Measurements from ENCODE around the gene SASH1. TPM values are rescaled to one million over a fixed set of nuclear protein-coding genes. Genes with fewer than 3 reads are reported as not detected.

Gene SASH1
- total and polyA plus RNA-seq, 11 donors: 10.7 to 47.5 (median 28.2) TPM

GRCh38 chr6:148445116-148445515 lies 102.5 kb downstream of the SASH1 start:
- WGBS, 4 donors: 75 to 93% (median 87%) methylated on average over 6 of the region's 6 CpGs
- no peak overlapping the region for H3K4me3 ChIP-seq
- H3K4me1 ChIP-seq: peaks cover 6 to 48% (median 17%) of the 10 kb centered on the region in 12 donors
- TF ChIP-seq POLR2A (IDR thresholded peaks at IDR 0.05): no peak
- TF ChIP-seq CTCF (IDR thresholded peaks at IDR 0.05): no peak
- intact Hi-C loops (cut with DNase I): no loop called here
- no peaks in the 10 kb centered on the region for H3K9me3 ChIP-seq
- H3K27ac ChIP-seq: no peak overlapping the region
- DNase-seq: no peak
- no peaks in the 10 kb centered on the region for H3K27me3 ChIP-seq
- no peak for ATAC-seq
- H3K36me3 ChIP-seq: peaks cover 0 to 24% (median 4%) of the 10 kb centered on the region in 9 donors

GRCh38 chr6:148445620-148446019 lies 103.0 kb downstream of the SASH1 start:
- intact Hi-C loops (cut with DNase I): no loop called here
- ATAC-seq: no peak
- WGBS, 4 donors: 81 to 89% (median 85%) methylated on average over 6 of the region's 6 CpGs

GRCh38 chr6:148446681-148447080 lies 104.0 kb downstream of the SASH1 start:
- intact Hi-C loops (cut with DNase I): no loop called here
- no peak for ATAC-seq
- H3K4me3 ChIP-seq: no peak overlapping the region
- H3K27ac ChIP-seq: no peak overlapping the region
- peaks cover 0 to 40% (median 13%) of the 10 kb centered on the region in 12 donors for H3K4me1 ChIP-seq
- H3K9me3 ChIP-seq: no peaks in the 10 kb centered on the region
- peaks cover 0 to 25% (median 0%) of the 10 kb centered on the region in 9 donors for H3K36me3 ChIP-seq
- no peaks in the 10 kb centered on the region for H3K27me3 ChIP-seq
- 90 to 97% (median 95%) methylated on average over 3 of the region's 3 CpGs for WGBS, 4 donors
- no peak for DNase-seq
- no peak for TF ChIP-seq POLR2A (IDR thresholded peaks at IDR 0.05)
- no peak for TF ChIP-seq CTCF (IDR thresholded peaks at IDR 0.05)

More at GRCh38 chr6:148445620-148446019, 103.0 kb downstream of the SASH1 start:
- DNase-seq: no peak
- Histone ChIP-seq H3K27me3 (no peaks in the 10 kb centered on the region), H3K4me3 (no peak overlapping the region), H3K36me3 (peaks cover 0 to 25% (median 0%) of the 10 kb centered on the region in 9 donors), H3K27ac (no peak overlapping the region), H3K9me3 (no peaks in the 10 kb centered on the region), H3K4me1 (peaks cover 6 to 44% (median 16%) of the 10 kb centered on the region in 12 donors)
- no peak for TF ChIP-seq POLR2A (IDR thresholded peaks at IDR 0.05)
- TF ChIP-seq CTCF (IDR thresholded peaks at IDR 0.05): no peak

- DNase-seq: no peak
Measured at GRCh38 chr6:148447521-148448230, 105.0 kb downstream of the SASH1 start.

More at GRCh38 chr6:148447521-148448230, 105.0 kb downstream of the SASH1 start:
- 87 to 91% (median 89%) methylated on average over 12 of the region's 12 CpGs for WGBS, 4 donors
- Histone ChIP-seq H3K27ac (peak overlapping the region in 1 of 12 donors; percentile 67), H3K36me3 (peaks cover 0 to 25% (median 0%) of the 10 kb centered on the region in 9 donors), H3K9me3 (no peaks in the 10 kb centered on the region), H3K4me3 (no peak overlapping the region), H3K27me3 (no peaks in the 10 kb centered on the region), H3K4me1 (peaks cover 0 to 39% (median 14%) of the 10 kb centered on the region in 12 donors)
- TF ChIP-seq CTCF (IDR thresholded peaks at IDR 0.05) (no peak), POLR2A (IDR thresholded peaks at IDR 0.05) (no peak)
- intact Hi-C loops (cut with DNase I): no loop called here
- no peak for ATAC-seq

Data from heart left ventricle (tissue), 16 donors.